A172 (cell line): Measurements from ENCODE around the gene FAM222B. TPM values are rescaled to one million over a fixed set of nuclear protein-coding genes. Genes with fewer than 3 reads are reported as not detected.
"Not testable (repeated sequence)": the region's sequence is repeated elsewhere in the genome, so short reads cannot be mapped to it uniquely, and the experiment has no call there.

ENCODE experiments used
- DNase-seq: peaks from one replicate; pipeline ENCODE4 v3.0.0-alpha.2; 2015; ENCODE audit warnings: low spot score
- total RNA-seq: library from RNA; depleted of rRNA; stranded (reverse); fragments of >200 nt; shearing (Covaris generic); gene quantifications from 2 replicates; pipeline ENCODE4 v1.2.3, GENCODE V29; 2014

The FAM222B gene
- total RNA-seq, 1 experiment from 2014 or later: 9.2 TPM

DNA sequence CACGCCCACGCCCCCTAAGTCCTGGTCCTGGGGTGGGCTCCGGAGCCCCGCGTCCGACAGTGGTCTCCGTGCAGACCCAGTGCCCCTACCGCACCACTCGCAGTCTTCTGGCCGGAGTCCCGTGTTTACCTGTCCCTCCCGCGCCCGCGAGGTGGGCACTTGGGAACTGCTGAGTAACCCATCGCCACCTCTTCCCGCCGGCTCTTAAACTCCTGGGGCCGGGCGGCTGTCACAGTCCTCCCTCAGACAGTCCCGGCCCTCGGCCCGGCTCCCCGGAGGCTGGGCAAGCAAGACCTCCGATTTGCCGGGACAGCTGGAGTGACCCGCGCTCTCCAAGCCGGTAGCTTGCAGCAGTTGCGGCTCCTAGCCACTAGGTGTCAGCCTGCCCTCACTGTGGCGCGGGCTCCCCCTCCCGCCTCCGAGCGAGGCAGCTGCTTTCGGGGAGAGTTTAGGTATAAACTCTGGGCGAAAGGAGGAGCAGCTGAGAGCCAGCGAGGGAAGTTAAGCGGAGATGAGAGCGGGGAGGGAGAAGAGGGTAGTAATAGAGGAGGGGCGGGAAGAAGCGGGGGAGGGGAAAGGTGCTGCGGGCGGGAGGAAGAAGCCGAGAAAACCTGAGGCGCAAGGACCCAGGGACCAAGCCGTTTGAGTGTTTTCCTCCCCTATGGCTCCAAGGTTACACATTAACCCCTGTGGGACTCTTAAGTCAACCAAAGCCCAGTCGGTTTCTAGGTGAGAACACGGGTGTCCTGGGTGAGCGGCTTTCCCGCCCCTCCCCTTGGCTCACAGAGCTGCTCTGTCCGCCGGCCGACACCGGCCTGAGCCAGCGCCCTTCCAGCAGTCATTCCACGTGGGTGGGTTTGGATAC, 115.7 kb downstream of the FAM222B start:
- peak; percentile 93 for DNase-seq

DNA sequence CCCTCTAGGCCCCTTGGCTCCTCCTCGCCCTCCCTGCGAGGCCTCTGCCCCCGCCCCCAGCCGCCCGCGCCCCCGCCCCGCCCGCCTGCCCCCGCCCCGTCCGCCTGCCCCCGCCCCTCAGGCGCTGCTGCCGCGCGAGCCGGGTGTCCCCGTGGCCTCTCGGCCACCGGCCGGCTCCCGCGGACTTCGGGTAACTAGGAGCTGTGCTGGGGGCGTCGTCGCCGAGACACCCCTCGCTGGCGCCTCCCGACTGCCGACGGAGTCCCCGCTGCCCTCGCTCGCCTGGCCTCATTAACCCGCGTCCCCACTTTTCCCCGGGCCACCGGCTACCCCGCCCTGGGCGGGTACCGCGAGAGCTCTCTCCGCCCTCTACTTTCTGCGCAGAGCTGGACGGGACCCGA, 116.4 kb downstream of the FAM222B start, which contains the start of gene TLCD1:
TLCD1 (minus strand) TSS at position 8 of the 401 bp plus-strand sequence. CDS start 136 bp downstream, outside the sequence.
- DNase-seq: peak; percentile 66

DNA sequence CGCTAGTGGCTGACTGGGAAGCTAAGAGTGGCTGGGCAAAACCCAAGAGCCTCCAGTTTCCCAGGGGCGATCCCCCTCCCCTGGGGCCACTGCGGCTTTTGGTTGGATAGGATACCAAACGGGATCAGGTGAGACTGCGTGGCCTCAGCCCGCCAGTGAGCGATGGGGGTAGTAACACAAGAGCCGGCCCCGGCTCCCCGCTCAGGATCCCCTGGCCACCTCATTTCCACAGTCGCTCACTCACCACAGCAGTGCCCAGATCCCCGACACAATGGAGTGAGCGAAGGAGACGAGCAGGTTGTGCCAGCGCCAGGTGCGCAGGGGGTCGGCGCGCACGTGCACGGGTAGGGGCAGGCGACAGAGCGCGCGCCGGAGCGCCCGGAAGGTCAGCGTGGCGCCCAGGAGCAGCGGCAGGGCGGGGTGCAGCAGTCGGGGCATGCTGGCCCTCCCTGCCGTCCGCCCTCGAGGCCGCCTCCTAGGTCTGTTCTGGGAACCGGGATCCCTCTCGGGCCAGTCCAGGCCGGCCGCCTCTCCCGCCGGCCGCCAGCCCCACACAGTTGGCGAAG, 116.8 kb downstream of the FAM222B start:
- DNase-seq: peak; percentile 83

DNA sequence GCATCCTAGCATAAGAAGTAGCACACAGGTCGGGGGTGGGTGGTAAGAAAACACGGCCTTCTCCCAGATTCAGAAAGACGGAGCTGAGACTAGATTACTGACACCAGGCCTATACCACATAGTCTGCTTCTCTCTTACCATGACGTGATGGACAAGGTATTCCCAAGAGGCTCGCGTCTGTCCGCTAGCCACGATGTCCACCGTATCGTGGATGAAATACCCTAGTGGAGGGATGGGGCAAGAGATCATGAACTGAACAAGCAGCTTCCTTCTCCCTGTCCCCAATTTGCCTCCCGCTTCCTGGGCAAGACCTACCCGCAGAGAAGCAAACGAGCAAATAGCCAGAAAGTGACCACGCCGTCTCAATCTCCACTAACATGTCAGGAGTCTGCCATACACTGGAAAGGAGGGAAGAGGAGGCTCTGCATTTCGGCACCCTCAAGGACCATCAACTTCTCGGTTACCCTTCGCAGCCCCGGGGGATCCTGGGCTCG, 117.4 kb downstream of the FAM222B start:
- DNase-seq: peak; percentile 46

DNA sequence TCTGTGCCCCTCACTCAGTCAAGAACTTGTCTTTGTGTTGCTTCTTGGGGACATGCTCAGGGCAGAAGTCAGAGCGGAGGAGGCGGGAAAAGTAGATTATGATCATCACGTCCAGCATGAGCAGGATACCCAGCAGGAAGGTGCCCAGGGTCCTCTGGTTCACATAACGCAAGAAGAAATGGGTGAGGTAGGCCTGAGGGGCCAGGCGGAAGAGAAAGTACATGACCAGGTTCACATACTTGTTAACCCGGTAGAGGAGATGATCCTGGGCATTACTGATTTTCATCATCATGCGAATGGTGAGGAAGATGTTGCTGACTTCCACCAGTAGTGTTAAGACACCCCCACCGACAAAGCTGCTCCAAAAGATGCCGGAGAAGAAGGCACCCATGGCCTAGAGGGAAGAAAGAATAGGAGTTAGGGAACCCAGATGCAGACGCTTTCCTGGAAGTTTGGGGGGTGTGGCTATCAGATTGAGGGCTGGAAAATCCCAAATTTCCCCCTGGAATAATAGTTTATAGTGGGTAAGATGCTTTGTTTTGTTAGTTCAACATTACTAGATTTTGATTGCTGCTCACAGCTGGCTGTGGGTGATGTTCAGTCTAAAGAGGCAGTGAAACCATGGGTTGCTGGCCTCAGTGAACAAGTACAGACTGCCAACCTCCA, 118.0 kb downstream of the FAM222B start:
- DNase-seq: no peak

DNA sequence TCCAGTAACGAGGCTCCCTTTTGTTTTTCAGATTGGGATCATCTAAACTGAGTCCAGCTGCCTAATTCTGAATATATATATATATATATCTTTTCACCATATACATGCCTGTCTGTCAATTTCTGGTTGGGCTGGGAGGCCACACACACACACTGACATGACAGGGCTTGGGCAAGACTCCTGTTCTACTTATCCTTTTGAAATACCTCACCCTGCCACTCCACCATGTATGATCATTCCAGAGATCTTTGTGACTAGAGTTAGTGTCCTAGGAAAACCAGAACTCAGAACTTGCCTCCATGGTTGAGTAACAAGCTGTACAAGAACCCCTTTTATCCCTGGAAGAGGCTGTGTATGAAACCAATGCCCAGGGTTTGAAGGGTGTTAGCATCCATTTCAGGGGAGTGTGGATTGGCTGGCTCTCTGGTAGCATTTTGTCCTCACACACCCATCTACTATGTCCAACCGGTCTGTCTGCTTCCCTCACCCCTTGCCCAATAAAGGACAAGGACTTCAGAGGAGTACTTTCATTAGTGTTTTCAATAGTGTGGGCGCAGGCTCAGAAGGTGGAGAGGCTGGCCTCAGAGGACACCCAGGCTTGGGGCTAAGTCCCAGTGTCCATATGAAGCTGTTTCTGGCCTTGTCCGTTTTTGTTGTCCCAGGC, 118.6 kb downstream of the FAM222B start:
- not testable (repeated sequence) for DNase-seq

DNA sequence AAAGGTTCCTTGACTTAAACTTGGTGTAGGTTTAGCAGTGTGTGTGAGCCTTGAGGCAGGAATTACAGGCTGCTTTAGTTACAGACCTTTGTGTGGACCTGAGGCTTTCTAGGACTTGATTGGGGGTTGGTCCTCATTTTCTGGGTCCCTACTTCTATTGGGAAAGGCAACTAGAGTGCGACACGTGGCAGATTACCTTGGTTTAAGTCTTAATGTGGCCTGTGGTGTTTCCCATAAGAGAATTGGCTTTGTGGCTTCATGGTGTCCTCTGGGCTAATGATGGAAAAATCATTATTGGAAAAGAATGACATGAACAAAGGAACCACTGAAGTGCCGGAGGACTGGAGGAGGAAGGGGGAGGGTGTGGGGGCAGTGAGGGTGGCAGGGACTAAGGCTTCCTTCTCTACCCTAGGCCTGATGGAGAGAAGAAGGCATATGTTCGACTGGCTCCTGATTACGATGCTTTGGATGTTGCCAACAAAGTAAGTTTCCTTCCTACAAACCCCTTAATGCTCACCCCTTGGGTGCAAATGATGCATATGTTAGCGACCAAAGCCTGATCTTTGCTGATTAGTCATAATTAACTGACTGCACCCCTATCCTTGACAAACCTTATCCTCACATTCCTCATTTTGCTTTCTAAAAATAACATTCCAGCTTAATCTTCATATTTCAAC, 119.3 kb downstream of the FAM222B start:
- DNase-seq: no peak

DNA sequence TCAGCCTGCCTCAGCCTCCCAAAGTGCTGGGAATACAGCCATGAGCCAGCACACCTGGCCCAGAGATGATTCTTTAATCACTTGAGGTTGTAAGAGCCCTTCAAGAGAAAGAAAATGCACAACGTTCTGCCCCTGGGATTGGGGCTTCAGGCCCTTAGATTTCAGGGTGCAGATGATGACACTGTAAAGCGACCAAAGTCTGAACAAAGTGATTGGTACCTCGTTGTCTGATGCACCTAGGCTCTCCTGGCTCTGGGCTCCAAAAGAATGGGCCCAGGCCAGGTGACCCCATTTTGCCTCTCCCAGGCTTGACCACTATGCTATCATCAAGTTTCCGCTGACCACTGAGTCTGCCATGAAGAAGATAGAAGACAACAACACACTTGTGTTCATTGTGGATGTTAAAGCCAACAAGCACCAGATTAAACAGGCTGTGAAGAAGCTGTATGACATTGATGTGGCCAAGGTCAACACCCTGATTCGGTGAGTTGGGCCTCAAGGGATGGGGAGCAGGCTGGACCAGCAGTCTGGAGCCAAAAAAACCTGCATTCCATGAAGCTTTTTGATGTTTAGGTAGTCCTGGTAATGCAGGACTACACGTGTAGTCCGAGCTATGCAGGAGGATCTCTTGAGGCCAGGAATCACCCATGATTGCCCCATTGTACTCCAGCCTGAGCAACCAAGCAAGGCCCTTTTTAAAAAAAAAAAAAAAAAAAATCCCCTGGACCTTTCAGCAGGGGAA, 120.0 kb downstream of the FAM222B start:
- DNase-seq: no peak

DNA sequence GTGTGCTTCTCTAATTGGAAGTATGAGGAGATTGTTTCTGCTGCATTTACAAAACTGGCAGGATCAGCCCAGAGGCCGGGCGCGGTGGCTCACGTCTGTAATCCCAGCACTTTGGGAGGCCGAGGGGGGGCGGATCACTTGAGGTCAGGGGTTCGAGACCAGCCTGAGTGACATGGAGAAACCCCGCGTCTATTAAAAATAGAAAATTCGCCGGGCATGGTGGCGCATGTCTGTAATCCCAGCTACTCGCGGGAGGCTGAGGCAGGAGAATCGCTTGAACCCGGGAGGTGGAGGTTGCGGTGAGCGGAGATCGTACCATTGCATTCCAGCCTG, 121.6 kb downstream of the FAM222B start:
- DNase-seq: not testable (repeated sequence)

DNA sequence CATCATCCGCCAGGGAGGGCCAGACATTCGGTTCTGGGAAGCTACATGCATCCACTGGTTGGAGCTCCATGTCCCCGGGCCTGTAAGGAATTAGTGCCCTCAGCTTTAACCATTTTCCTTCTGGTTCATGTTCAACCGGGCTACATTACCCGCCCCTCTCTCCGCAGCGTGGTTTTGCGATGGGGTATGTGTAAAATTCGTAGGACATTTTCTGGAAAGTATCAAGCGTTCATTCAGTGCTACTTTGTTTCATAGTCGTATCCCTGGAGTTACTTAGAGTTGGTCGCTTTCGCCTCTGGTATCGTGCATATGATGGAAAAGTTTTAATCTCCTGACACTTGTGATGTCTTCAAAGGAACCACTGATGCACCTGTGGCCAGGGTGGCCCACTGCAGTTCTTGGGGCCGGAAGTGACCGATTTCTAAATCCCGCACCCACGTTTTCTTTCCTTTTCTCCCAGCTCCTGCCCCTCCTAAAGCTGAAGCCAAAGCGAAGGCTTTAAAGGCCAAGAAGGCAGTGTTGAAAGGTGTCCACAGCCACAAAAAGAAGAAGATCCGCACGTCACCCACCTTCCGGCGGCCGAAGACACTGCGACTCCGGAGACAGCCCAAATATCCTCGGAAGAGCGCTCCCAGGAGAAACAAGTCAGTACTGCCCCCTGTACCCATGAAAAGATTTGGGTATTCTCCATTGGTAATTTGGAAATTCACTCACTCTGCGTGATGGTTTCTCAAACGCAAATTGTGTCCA, 122.2 kb downstream of the FAM222B start:
- DNase-seq: peak; percentile 42

DNA sequence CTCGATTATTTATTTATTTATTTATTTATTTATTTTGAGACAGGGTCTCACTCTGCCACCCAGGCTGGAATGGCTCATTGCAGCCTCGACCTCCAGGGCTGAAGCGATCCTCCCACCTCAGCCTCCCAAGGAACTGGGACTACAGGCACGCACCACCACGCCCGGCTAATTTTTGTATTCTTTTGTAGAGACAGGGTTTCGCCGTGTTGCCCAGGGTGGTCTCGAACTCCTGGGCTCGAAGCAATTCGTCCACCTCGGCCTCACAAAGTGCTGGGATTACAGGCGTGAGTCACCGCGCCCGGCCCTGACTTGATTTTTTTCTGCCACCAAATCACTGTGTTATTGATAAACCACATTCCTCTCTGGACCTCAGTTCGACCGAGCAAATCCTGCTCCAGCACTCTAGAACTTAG, 123.6 kb downstream of the FAM222B start:
- DNase-seq: no peak

DNA sequence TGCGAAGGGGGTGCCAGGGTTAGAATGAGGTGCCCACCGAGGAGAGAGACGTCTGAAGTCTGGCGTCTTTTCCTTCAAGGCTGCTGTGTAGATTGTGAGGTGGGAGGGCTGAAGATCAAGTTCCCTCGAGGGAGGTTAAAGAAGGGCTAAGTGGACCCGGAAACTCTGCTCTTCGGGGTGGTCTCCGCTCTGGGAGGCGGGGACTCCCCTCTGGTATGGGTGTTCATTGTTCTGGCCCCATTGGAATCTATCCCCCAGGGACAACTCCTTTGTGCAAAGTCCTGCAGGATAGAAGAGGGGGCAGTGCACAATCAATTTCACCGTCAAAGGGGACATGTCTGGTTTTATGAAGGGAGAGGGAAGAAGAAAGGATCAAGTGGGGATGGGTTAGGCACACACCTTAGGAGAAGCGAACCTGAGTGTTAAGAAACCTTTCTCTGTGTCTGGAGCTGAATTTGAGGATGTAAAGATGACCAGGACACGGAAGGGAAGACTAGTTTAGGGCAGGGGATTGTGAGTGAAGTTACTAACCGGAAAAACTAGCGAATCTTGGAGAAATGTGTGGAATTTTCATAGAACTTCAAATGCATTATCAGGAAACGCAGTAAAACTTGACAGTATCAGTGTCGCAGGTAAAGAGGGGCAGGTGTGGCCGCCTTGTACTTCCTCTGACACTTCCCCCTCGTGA, 124.1 kb downstream of the FAM222B start:
- no peak for DNase-seq

DNA sequence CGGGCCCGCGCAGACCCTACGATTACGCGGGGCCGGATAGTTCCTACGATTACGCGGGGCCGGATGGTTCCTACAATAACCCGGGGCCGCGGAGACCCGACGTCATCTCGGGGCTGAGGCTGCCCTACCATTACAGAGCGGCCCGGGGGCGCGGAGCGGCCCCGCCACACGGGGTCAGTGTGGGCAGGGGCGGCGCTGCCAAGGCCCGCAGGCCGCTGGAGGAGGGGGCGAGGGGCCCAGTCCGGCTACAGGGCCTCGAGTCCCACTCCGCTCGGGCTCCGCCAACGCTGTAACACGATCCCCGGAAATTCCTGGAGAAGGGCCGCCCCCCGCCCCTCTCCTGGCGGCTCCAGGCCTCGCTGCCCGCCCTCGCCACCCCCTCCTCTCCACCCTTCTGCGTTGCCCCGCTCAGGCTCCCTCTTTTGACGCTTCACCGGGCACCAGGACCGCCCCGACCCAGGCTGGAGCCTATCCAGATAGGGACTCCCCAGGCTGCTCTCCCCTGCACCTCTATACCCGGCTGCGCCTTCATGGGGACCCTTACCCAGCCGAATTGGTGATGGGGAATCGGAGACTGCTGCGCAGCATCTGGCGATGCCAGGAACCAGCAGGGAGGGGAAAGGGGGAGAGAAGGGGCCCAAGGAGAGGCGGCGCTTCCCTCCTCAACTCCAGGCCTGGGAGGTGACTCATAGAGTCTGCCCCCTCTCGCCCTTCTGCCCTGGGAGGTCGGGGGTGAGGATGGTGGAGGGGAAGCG, 124.8 kb downstream of the FAM222B start, which contains the start of gene RAB34:
RAB34 (minus strand) TSS at position 291 of the 755 bp plus-strand sequence. CDS start 602 bp downstream, outside the sequence.
- DNase-seq: peak; percentile 68

DNA sequence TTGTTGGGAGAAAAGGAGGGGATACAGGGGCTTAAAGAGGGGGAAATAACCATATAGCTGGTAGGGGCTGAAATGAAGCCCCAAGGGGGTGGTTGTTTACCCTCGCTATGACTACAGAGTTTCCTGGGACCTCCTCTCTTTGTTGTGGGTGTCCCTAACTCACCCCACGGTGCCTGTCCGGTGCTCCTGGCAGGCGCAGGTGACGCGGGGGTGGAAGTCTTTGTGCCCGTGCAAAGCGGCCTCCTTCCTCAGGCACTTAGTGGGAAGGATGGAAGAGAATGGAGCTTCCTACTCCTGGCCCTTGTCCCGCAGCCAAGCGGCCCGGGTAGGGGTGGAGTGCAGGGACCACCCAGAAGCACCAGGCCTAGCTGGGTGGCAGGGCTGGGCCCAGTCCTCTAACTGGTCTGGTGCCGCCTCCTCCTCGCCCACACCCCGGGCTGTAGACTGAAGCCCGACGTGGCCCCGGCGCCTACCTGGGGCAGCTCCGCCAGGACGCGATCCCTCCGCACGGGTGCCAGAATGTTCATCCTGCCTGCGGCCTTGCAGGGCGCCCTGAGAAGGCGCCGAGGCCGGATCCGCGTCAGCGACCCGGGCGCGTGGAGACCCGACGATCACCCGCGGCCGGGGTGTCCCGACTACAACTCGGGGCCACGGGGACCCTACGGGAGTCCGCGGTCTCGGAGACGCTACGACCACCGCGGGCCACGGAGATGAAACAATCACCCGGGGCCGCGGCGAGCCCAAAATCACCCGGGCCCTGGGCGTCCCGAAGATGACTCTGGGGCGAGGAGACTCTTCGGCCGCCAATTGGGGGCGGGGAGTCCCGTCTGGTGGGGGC, 125.6 kb downstream of the FAM222B start:
- DNase-seq: no peak

DNA sequence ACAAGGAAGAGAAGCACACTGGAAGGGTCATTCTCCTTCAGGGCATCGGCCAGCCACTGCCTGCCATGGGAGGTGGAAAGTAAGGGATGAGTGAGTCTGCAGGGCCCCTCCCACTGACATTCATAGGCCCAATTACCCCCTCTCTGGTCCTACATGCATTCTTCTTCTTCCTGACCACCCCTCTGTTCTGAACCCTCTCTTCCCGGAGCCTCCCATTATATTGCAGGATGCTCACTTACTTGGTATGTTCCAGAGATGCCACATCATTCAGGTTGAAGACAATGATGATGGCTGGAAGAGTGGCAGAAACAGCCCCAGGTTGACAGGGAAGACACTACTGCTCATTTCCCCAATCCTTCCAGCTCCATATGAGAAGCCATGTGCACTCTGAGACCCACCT, 127.4 kb downstream of the FAM222B start:
- DNase-seq: no peak

DNA sequence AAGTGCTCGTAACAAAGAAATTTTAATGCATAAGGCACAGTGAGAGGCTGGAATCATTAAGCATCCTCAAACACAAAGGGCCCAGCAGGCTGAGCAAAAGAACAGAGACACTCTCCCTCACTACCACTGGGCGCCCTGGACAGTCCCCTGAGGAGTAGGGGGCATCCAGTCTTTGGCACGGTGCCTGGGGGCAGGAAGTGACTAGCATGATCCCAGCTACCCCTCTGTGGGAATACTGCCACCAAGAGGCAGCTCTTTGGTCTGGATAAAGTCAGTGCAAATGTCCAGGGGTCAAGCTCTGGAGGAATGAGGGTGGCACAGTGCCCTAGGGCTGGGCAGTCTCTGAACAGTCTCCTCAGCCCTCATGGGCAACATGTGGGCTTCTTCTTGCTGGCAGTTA, 128.3 kb downstream of the FAM222B start:
- no peak for DNase-seq

DNA sequence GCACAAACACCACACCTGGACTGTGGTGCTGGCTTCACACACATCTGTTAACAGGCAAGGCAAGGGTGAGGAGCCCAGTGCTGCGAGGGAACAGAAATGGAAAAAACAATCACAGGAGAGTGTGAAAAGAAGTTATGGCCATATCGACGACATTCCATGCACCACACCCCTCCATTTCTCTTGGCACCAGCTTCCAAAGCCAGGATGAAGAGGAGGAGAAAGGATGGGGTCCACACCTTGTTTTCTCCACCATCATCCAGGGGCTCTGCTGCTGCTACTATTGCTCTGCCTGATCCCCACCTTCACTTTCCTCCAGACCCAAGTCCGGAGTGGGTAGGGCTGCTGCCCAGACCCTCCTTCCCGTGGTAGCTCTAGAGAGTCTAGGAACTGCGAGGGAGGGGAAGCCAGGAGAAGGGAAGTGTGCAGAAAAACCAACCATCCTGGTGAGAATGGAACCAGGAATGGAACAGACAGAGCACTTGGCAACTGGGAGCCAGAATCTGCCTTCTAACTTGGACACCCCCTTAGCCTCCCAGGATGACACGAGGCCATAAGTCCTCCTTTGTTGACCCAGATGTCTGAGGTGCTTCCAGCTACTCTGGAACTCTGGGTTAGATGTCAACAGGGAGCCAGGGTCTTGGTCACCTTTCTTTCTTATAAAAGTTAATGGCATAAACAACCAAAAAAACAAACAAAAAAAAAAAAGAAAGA, 129.7 kb downstream of the FAM222B start:
- no peak for DNase-seq
